HepG2 (cell line): ENCODE results near the gene PNKD. TPM values are rescaled to one million over a fixed set of nuclear protein-coding genes. Genes with fewer than 3 reads are reported as not detected.

Experiments used
- ATAC-seq: fragments of 200-7000 bp; cut with Tn5 transposase; 3 replicates; pipeline ENCODE4 v1.9.1; 2020; ENCODE audit warnings: mild to moderate bottlenecking, moderate library complexity
- BruUV-seq: library from RNA; stranded (reverse); fragments of 400-500 nt; replicated peaks from 2 replicates; lab custom pipeline; 2021; lab: Mats Ljungman, UMichigan
- CTCF ChIA-PET: fragments of 300-600 bp; formaldehyde crosslinking; extraction: SDS; loops from one replicate; lab custom pipeline; 2021; ENCODE audit warnings: low total read pairs, inconsistent platforms, low intra/inter-chr PET ratio; lab: Yijun Ruan, JAX
- POLR2A ChIA-PET: fragments of 350-600 bp; sonication (Branson Sonifier 250); formaldehyde crosslinking; loops from one replicate; lab custom pipeline; 2020; ENCODE audit warnings: antibody characterized with exemption, inconsistent platforms; lab: Yijun Ruan, JAX
- DNase-seq: peaks from one replicate; pipeline ENCODE4 v3.0.0-alpha.2; 2015; ENCODE audit warnings: low spot score
- FAIRE-seq: peaks from 3 replicates; lab custom pipeline; 2011; peaks lifted over from hg19 to GRCh38; lab: Jason Lieb, UNC
- H2AFZ ChIP-seq: one replicate; pipeline ENCODE4 v1.6.1; 2011; ENCODE audit warnings: low read length, inconsistent platforms
- H3K27ac ChIP-seq: fragments of 300-600 bp; 3 replicates; pipeline ENCODE4 v1.8.0; 2011; ENCODE audit warnings: mixed run types, mild to moderate bottlenecking, mixed read lengths, low read length, inconsistent platforms; ENCODE audit not compliant: insufficient read depth; ENCODE audit errors: extremely low read length
- H3K27me3 ChIP-seq, 2 experiments: fragments of 200-600 bp in 1 of 2; 2 replicates in 1 of 2; 3 replicates in 1 of 2; pipeline versions ENCODE4 v1.6.0 to v1.8.0; 2011; ENCODE audit warnings: low read length in 2 of 2, mild to moderate bottlenecking in 2 of 2, moderate library complexity in 2 of 2, inconsistent platforms in 1 of 2; ENCODE audit not compliant: insufficient read depth in 2 of 2, control insufficient read depth in 1 of 2
- H3K36me3 ChIP-seq, 2 experiments: fragments of 200-600 bp in 1 of 2; replicated peaks in 1 of 2; 2 replicates in 1 of 2; 3 replicates in 1 of 2; pipeline versions ENCODE4 v1.5.1 to v1.8.0; 2011; ENCODE audit warnings: low read length in 2 of 2, inconsistent platforms in 1 of 2; ENCODE audit not compliant: insufficient read depth in 2 of 2, control insufficient read depth in 1 of 2
- H3K4me1 ChIP-seq: 2 replicates; pipeline ENCODE4 v1.5.1; 2012; ENCODE audit warnings: low read length, inconsistent platforms; ENCODE audit not compliant: insufficient read depth
- H3K4me2 ChIP-seq: 2 replicates; pipeline ENCODE4 v1.6.0; 2011; ENCODE audit warnings: low read depth, low read length, inconsistent platforms
- H3K4me3 ChIP-seq, 3 experiments: fragments of 200-600 bp in 1 of 3; sonication (generic), shearing (Covaris generic) in 1 of 3; replicated peaks in 1 of 3; 2 replicates each; pipeline ENCODE4 v1.5.1; 2011 to 2016; ENCODE audit warnings: low read length in 3 of 3, inconsistent platforms in 2 of 3, low read depth in 2 of 3, mild to moderate bottlenecking in 2 of 3, control low read depth in 1 of 3, mixed read lengths in 1 of 3; ENCODE audit not compliant: insufficient read depth in 1 of 3
- H3K79me2 ChIP-seq: one replicate; pipeline ENCODE4 v1.6.1; 2011; ENCODE audit warnings: low read length, inconsistent platforms; ENCODE audit not compliant: insufficient read depth
- H3K9ac ChIP-seq: 2 replicates; pipeline ENCODE4 v1.6.0; 2011; ENCODE audit warnings: mild to moderate bottlenecking, low read depth, low read length, inconsistent platforms; ENCODE audit not compliant: insufficient read depth
- H3K9me3 ChIP-seq: 2 replicates; pipeline ENCODE4 v1.5.1; 2012; ENCODE audit warnings: mild to moderate bottlenecking, low read length
- H4K20me1 ChIP-seq: 2 replicates; pipeline ENCODE4 v1.6.0; 2011; ENCODE audit warnings: inconsistent platforms, mild to moderate bottlenecking, low read length, moderate library complexity; ENCODE audit not compliant: insufficient read depth
- AKNA ChIP-seq: sonication (generic); formaldehyde crosslinking; IDR thresholded peaks from 2 replicates; pipeline ENCODE4 v1.4.0; 2020; ENCODE audit warnings: missing genetic modification reagents, borderline replicate concordance
- IKZF4 ChIP-seq: sonication (generic); formaldehyde crosslinking; IDR thresholded peaks from 2 replicates; pipeline ENCODE4 v1.5.1; 2020; ENCODE audit warnings: borderline replicate concordance, mild to moderate bottlenecking, low read depth, missing genetic modification reagents; ENCODE audit errors: not compliant biosample characterization
- THRA ChIP-seq: sonication (generic); formaldehyde crosslinking; IDR thresholded peaks from 2 replicates; pipeline ENCODE4 v1.4.0; 2020; ENCODE audit warnings: missing genetic modification reagents, borderline replicate concordance
- ZNF766 ChIP-seq: sonication (generic); formaldehyde crosslinking; IDR thresholded peaks from 2 replicates; pipeline ENCODE4 v1.5.0; 2020; ENCODE audit warnings: missing genetic modification reagents, borderline replicate concordance
- WGBS: methylation state at CpG from one replicate; pipeline ENCODE4 v1.1.6; 2017; ENCODE audit warnings: low lambda C conversion rate; 5-methylcytosine and 5-hydroxymethylcytosine counted together
- in situ Hi-C: cut with HindIII; loops from 2 replicates; pipeline ENCODE4 v1.10.0; 2017; ENCODE audit warnings: low pct_unique_long_range_greater_than_20kb; ENCODE audit not compliant: extremely low pct_ligation_motif_present
- intact Hi-C: fragments of 100-400 bp; cut with micrococcal nuclease; formaldehyde crosslinking; loops from one replicate; pipeline ENCODE4 v1.10.0; 2022; ENCODE audit not compliant: unreplicated experiment
- polyA plus RNA-seq, 8 experiments: library from polyadenylated mRNA; depleted of rRNA in 3 of 8; stranded (reverse) in 7 of 8; unstranded in 1 of 8; fragments of >200 nt; fragmentation: Illumina TruSeq in 4 of 8; extraction: Trizol in 4 of 8; gene quantifications; 2 replicates each; pipeline versions ENCODE4 v1.2.1 to v1.2.3, GENCODE V29; 2011 to 2016; ENCODE audit warnings: low read depth in 4 of 8, missing spikeins in 1 of 8, mixed read lengths in 1 of 8; ENCODE audit not compliant: insufficient read depth in 1 of 8
- total RNA-seq, 5 experiments: library from RNA; depleted of rRNA; stranded (reverse); fragments of >200 nt; fragmentation: Illumina TruSeq; extraction: Trizol; gene quantifications; 2 replicates each; pipeline ENCODE4 v1.2.3, GENCODE V29; 2016; ENCODE audit warnings: low read depth in 1 of 5

Gene PNKD
- total and polyA plus RNA-seq, 2 of the 13 experiments (the other 11 are each of a cell fraction or from before 2014, with no cell fraction given), result 55.9 to 80.4 TPM

- BruUV-seq, result TSS peak; percentile 23
- H2AFZ ChIP-seq, result no peak overlapping the region
- no peaks in the 10 kb centered on the region for H3K79me2 ChIP-seq
- H3K27ac ChIP-seq, result no peak overlapping the region
- TF ChIP-seq THRA (CRISPR knock-in tag) (no peak), ZNF766 (CRISPR knock-in tag) (no peak), IKZF4 (CRISPR knock-in tag) (no peak), AKNA (CRISPR knock-in tag) (no peak)
- peaks cover 8% of the 10 kb centered on the region; the same call in 1 of the 2 replicates for H4K20me1 ChIP-seq
- no peak for ATAC-seq
- H3K9me3 ChIP-seq, result no peaks in the 10 kb centered on the region
- 93% methylated on average over 7 of the region's 7 CpGs for WGBS
- H3K4me3 ChIP-seq, result no peak overlapping the region
- no peak overlapping the region for H3K9ac ChIP-seq
- H3K36me3 ChIP-seq, result peaks cover 57 to 90% of the 10 kb centered on the region in 2 experiments
- H3K27me3 ChIP-seq, result no peaks in the 10 kb centered on the region
- FAIRE-seq, result no peak
- ChIA-PET POLR2A (interaction anchor here (1.3 kb wide), 1 partner anchor 9 kb away, joined by 3 read pairs; no protein-coding TSS in a partner anchor), CTCF (no interaction called here)
- H3K4me1 ChIP-seq, result peaks cover 3% of the 10 kb centered on the region
- in situ Hi-C loops (loop anchor here (10.0 kb wide), 1 partner anchor 187 kb away; no protein-coding TSS in a partner anchor), intact Hi-C loops (no loop called here)
- no peak for DNase-seq
- no peak overlapping the region for H3K4me2 ChIP-seq
Observed at GRCh38 chr2:218277921-218278320, 7.6 kb downstream of the PNKD start.
